HEK293 (cell line): Measurements from ENCODE around the gene DNAJB8.

Source experiments
- ELK4 ChIP-seq: IDR thresholded peaks from 2 replicates; pipeline ENCODE4 v1.6.1; 2011; ENCODE audit warnings: mild to moderate bottlenecking, low read depth, low read length, borderline replicate concordance
- PATZ1 ChIP-seq: fragments of 450-650 bp; formaldehyde crosslinking; IDR thresholded peaks from 2 replicates; pipeline ENCODE4 v1.5.1; 2016; ENCODE audit warnings: missing biosample characterization, missing genetic modification characterization
- SETDB1 ChIP-seq: IDR thresholded peaks from one replicate; pipeline ENCODE4 v1.6.1; 2017; ENCODE audit warnings: mild to moderate bottlenecking, low read length, moderate library complexity, mixed read lengths; ENCODE audit not compliant: insufficient read length
- SP2 ChIP-seq: fragments of 450-650 bp; formaldehyde crosslinking; IDR thresholded peaks from 2 replicates; pipeline ENCODE4 v1.5.1; 2016; ENCODE audit warnings: missing biosample characterization, missing genetic modification characterization
- TRIM28 ChIP-seq: IDR thresholded peaks from 2 replicates; pipeline ENCODE4 v1.6.1; 2011; ENCODE audit warnings: low read length, control low read depth, borderline replicate concordance
- YY1 ChIP-seq: fragments of 450-650 bp; formaldehyde crosslinking; IDR thresholded peaks from 2 replicates; pipeline ENCODE4 v1.5.1; 2018; ENCODE audit warnings: missing biosample characterization, missing genetic modification characterization
- ZFP37 ChIP-seq: fragments of 450-650 bp; formaldehyde crosslinking; IDR thresholded peaks from 2 replicates; pipeline ENCODE4 v1.5.1; 2016; ENCODE audit warnings: missing biosample characterization, missing genetic modification characterization
- ZNF274 ChIP-seq, 2 experiments: fragments of 200-500 bp in 1 of 2; fragments of 450-650 bp in 1 of 2; sonication (Bioruptor generic) in 1 of 2; formaldehyde crosslinking in 1 of 2; IDR thresholded peaks; 2 replicates each; pipeline versions ENCODE4 v1.5.1 to v1.6.1; 2014 to 2016; ENCODE audit warnings: borderline replicate concordance in 1 of 2, inconsistent platforms in 1 of 2, low read length in 1 of 2, missing biosample characterization in 1 of 2, missing genetic modification characterization in 1 of 2
- ZNF311 ChIP-seq: fragments of 450-650 bp; formaldehyde crosslinking; IDR thresholded peaks from 2 replicates; pipeline ENCODE4 v1.5.1; 2017; ENCODE audit warnings: missing biosample characterization, missing genetic modification characterization, borderline replicate concordance
- ZNF529 ChIP-seq: fragments of 450-650 bp; formaldehyde crosslinking; IDR thresholded peaks from 2 replicates; pipeline ENCODE4 v1.5.1; 2017; ENCODE audit warnings: missing genetic modification characterization, missing biosample characterization; ENCODE audit not compliant: insufficient replicate concordance
- ZNF530 ChIP-seq: fragments of 450-650 bp; formaldehyde crosslinking; IDR thresholded peaks from 2 replicates; pipeline ENCODE4 v1.5.1; 2016; ENCODE audit warnings: low read depth, missing biosample characterization, missing genetic modification characterization
- TF ChIP-seq, protein P1 (sequence below): fragments of 450-650 bp; formaldehyde crosslinking; IDR thresholded peaks from 2 replicates; pipeline ENCODE4 v1.5.1; 2016; ENCODE audit warnings: missing biosample characterization, missing genetic modification characterization

- no peak for TF ChIP-seq SETDB1
- TF ChIP-seq YY1 (tag by site-specific recombination): no peak
- TF ChIP-seq PATZ1 (tag by site-specific recombination): no peak
- no peak for TF ChIP-seq ELK4
- no peak for TF ChIP-seq TRIM28
- no peak for TF ChIP-seq ZNF530 (tag by site-specific recombination)
- no peak for TF ChIP-seq ZNF529 (tag by site-specific recombination)
- TF ChIP-seq ZFP37: no peak
- TF ChIP-seq ZNF311 (tag by site-specific recombination): no peak
- TF ChIP-seq ZNF274 (IDR thresholded peaks at IDR 0.05; ENCODE audit: low read length): no peak
- TF ChIP-seq ZNF274 (tag by site-specific recombination; IDR thresholded peaks at IDR 0.05; ENCODE audit: borderline replicate concordance): no peak
- TF ChIP-seq SP2 (tag by site-specific recombination): no peak
- TF ChIP-seq, protein P1, sequence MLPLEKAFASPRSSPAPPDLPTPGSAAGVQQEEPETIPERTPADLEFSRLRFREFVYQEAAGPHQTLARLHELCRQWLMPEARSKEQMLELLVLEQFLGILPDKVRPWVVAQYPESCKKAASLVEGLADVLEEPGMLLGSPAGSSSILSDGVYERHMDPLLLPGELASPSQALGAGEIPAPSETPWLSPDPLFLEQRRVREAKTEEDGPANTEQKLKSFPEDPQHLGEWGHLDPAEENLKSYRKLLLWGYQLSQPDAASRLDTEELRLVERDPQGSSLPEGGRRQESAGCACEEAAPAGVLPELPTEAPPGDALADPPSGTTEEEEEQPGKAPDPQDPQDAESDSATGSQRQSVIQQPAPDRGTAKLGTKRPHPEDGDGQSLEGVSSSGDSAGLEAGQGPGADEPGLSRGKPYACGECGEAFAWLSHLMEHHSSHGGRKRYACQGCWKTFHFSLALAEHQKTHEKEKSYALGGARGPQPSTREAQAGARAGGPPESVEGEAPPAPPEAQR (tag by site-specific recombination): no peak
Observed at GRCh38 chr3:128449111-128449638, 17.5 kb downstream of the DNAJB8 start.
